RWPE2 (cell line): ENCODE results near the gene SHKBP1.

Source experiments
- ATAC-seq: fragments of 200-7000 bp; cut with Tn5 transposase; 3 replicates; pipeline ENCODE4 v1.9.1; 2021; ENCODE audit warnings: low read depth
- DNase-seq: peaks from one replicate; pipeline ENCODE4 v3.0.0-alpha.2; 2020; ENCODE audit warnings: low spot score
- H3K27ac ChIP-seq: fragments of 450-650 bp; 2 replicates; pipeline ENCODE4 v1.5.1; 2017; ENCODE audit warnings: mild to moderate bottlenecking; ENCODE audit not compliant: poor library complexity, severe bottlenecking
- H3K27me3 ChIP-seq: fragments of 250-450 bp; sonication (Bioruptor Pico); 2 replicates; pipeline ENCODE4 v1.5.1; 2021; ENCODE audit warnings: mild to moderate bottlenecking, moderate library complexity; ENCODE audit not compliant: insufficient read depth, poor library complexity, severe bottlenecking
- H3K36me3 ChIP-seq: fragments of 250-450 bp; sonication (Bioruptor Pico); 2 replicates; pipeline ENCODE4 v1.5.1; 2020; ENCODE audit warnings: low read depth, mild to moderate bottlenecking, moderate library complexity
- H3K4me1 ChIP-seq: fragments of 250-450 bp; sonication (Bioruptor Pico); 2 replicates; pipeline ENCODE4 v1.5.1; 2021; ENCODE audit warnings: mild to moderate bottlenecking, moderate library complexity; ENCODE audit not compliant: insufficient read depth, poor library complexity, severe bottlenecking
- H3K4me3 ChIP-seq: fragments of 250-450 bp; sonication (Bioruptor Pico); 2 replicates; pipeline ENCODE4 v1.5.1; 2021; ENCODE audit warnings: mild to moderate bottlenecking, moderate library complexity; ENCODE audit not compliant: severe bottlenecking
- H3K9me3 ChIP-seq: fragments of 250-450 bp; sonication (Bioruptor Pico); 2 replicates; pipeline ENCODE4 v1.5.1; 2021; ENCODE audit warnings: mild to moderate bottlenecking, moderate library complexity; ENCODE audit not compliant: severe bottlenecking
- TF ChIP-seq, protein P1 (sequence below): fragments of 450-650 bp; IDR thresholded peaks from one replicate; pipeline ENCODE4 v1.5.1; 2017; ENCODE audit warnings: mild to moderate bottlenecking, moderate library complexity; ENCODE audit not compliant: poor library complexity, severe bottlenecking

SHKBP1 gene

DNA sequence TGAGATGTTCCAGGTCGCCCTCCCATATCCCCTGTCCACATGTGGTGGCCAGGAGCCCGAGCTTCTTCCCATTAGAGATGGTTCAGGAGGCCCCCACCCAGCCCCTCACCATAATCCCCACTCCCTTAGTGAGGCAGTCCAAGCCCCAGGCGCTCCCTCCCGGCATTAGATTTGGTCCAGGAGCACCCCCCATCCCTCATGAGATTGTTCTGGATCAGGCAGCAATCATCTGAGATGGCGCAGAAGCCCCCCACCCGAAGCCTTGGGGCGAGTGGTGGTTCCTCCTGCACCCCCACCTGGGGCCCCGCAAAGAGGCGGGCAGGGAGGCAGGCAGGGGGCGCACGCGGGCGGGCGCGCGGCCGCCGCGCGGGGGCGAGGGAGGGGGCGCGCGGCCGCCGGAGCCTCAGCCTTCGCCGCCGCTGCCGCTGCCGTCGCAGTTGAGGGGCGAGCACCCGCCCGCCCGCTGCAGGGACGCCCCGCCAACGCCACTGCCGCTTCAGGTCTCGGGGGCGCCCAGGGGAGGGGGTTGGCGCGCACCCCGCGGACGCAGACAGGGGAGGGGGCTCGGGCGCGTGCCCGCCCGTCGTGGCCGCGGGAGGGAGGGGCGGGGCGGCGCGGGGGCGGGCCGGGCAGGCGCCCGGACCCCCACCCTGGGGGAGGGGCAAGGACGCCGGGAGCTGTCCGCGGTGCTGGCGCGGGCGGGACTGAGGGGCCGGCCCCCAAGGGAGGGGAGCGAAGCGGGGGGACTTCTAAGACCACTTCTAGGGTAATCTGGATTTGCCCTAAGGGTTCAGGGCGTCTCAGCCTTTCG, 46.4 kb upstream of the SHKBP1 start:
- peak overlapping the region; percentile 5 for H3K4me3 ChIP-seq
- ATAC-seq (no peak), DNase-seq (no peak)
- H3K9me3 ChIP-seq, result no peaks in the 10 kb centered on the region
- H3K36me3 ChIP-seq, result no peaks in the 10 kb centered on the region
- no peaks in the 10 kb centered on the region for H3K27me3 ChIP-seq
- no peaks in the 10 kb centered on the region for H3K4me1 ChIP-seq
- no peak overlapping the region for H3K27ac ChIP-seq
- TF ChIP-seq, protein P1, sequence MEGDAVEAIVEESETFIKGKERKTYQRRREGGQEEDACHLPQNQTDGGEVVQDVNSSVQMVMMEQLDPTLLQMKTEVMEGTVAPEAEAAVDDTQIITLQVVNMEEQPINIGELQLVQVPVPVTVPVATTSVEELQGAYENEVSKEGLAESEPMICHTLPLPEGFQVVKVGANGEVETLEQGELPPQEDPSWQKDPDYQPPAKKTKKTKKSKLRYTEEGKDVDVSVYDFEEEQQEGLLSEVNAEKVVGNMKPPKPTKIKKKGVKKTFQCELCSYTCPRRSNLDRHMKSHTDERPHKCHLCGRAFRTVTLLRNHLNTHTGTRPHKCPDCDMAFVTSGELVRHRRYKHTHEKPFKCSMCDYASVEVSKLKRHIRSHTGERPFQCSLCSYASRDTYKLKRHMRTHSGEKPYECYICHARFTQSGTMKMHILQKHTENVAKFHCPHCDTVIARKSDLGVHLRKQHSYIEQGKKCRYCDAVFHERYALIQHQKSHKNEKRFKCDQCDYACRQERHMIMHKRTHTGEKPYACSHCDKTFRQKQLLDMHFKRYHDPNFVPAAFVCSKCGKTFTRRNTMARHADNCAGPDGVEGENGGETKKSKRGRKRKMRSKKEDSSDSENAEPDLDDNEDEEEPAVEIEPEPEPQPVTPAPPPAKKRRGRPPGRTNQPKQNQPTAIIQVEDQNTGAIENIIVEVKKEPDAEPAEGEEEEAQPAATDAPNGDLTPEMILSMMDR, result peak; percentile 21

DNA sequence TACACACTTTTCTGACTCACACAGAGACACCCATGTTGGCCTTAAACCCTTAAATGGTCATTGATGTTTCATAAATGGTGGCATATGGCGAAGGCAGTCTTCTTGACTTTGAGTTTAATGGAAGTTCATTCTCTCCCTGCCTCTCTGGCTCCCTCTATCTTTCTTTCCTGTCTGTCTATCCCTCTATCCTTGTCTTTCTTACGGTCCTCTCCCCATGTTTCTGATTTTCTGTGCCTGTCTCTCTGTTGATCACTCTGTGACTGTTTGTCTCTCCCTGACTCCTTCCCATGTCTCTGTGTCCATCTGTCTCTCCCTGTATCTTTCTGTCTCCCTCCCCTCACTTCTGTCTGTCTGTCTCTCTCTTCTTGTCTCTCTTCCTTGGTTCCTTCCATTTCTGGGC, 43.2 kb upstream of the SHKBP1 start:
- DNase-seq (no peak), ATAC-seq (no peak)
- no peaks in the 10 kb centered on the region for H3K36me3 ChIP-seq
- H3K27me3 ChIP-seq, result no peaks in the 10 kb centered on the region
- TF ChIP-seq, protein P1, result peak; percentile 15
- no peak overlapping the region for H3K4me3 ChIP-seq
- H3K27ac ChIP-seq, result no peak overlapping the region
- H3K4me1 ChIP-seq, result no peaks in the 10 kb centered on the region
- H3K9me3 ChIP-seq, result no peaks in the 10 kb centered on the region

DNA sequence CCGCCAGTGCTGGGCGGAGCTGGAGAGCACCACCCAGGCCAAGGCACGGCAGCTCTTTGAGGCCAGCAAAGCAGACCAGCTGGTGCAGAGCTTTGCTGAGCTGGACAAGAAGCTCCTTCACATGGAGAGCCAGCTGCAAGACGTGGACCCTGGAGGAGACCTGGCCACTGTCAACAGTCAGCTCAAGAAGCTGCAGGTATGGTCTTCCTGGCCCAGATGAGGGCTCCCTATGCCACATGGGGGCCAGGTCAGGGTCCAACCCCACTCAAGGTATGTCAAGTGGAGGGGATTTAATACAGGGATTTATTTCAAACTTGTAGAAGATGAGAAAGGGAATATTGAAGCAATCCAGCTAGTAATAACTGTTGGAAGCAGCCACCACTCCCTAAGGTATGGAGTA, 42.5 kb upstream of the SHKBP1 start:
- TF ChIP-seq, protein P1, result no peak
- Histone ChIP-seq H3K4me1 (no peaks in the 10 kb centered on the region), H3K36me3 (no peaks in the 10 kb centered on the region), H3K27me3 (no peaks in the 10 kb centered on the region), H3K27ac (no peak overlapping the region), H3K4me3 (no peak overlapping the region), H3K9me3 (no peaks in the 10 kb centered on the region)
- DNase-seq (no peak), ATAC-seq (no peak)

DNA sequence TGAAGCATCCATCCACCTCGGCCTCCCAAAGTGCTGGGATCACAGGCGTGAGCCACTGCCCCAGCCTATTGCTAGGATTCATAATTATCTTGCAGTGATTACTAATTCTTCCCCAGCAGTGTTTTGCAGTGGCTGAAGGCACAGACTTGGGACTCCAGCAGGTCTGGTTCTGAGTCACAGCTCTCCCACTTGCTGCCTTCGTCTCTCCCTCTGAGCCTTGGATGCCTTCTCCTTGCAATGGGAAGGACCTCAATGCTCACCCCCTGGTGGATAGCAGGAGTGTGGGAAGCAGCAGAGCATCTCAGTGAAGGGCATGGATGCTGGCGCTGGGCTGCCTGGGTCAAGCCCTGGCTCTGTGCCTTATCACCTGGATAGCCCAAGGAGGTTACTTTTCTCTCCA, 37.6 kb upstream of the SHKBP1 start:
- H3K36me3 ChIP-seq, result no peaks in the 10 kb centered on the region
- H3K9me3 ChIP-seq, result no peaks in the 10 kb centered on the region
- ATAC-seq, result 0 out of 3 replicates have a peak, but pooled peaks have one; percentile 25
- no peaks in the 10 kb centered on the region for H3K27me3 ChIP-seq
- TF ChIP-seq, protein P1, result no peak
- H3K4me3 ChIP-seq, result no peak overlapping the region
- no peak overlapping the region for H3K27ac ChIP-seq
- DNase-seq, result no peak
- no peaks in the 10 kb centered on the region for H3K4me1 ChIP-seq

GRCh38 chr19:40542202-40542859, 34.3 kb upstream of the SHKBP1 start:
- H3K36me3 ChIP-seq, result no peaks in the 10 kb centered on the region
- H3K27ac ChIP-seq, result no peak overlapping the region
- TF ChIP-seq, protein P1, result no peak
- DNase-seq (no peak), ATAC-seq (no peak)
- H3K4me1 ChIP-seq, result no peaks in the 10 kb centered on the region
- no peaks in the 10 kb centered on the region for H3K9me3 ChIP-seq
- no peaks in the 10 kb centered on the region for H3K27me3 ChIP-seq
- no peak overlapping the region for H3K4me3 ChIP-seq
